ENCODE measurements around the gene RBBP8NL. TPM values are rescaled to one million over a fixed set of nuclear protein-coding genes. Genes with fewer than 3 reads are reported as not detected.

Gene RBBP8NL
- total and polyA plus RNA-seq, 2 of the 8 experiments (the other 6 are each of a cell fraction or from before 2014, with no cell fraction given) = 0.43 to 0.48 TPM

DNA sequence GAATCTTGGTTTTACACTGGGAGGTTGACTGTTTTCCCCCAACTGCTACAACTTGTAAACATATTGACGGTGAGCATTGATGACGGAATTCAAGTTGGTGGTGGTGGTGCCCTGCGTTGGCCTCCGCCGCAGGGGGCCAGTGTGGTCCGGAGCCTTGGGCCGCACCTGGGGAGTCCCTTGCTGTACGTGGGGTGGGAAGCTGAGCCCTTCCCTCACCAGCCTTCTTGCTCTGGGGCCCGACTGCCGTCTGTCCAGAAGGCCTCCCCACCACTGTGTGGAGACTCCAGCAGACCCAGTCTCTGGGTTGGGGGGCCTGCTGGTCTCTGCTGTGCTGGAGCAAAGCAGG lies 37.1 kb upstream of the RBBP8NL start:
- no peaks in the 10 kb centered on the region for H3K23me2 ChIP-seq (ENCODE audit: low read depth, low read length)
- TF ChIP-seq EZH2 (IDR thresholded peaks at IDR 0.05; ENCODE audit: low read depth, low read length, severe bottlenecking) (no peak), POLR2A (IDR thresholded peaks at IDR 0.05; ENCODE audit: control extremely low read depth in 1 of 2, low read depth in 2 of 2, low read length in 2 of 2) (no peak), YY1 (IDR thresholded peaks at IDR 0.05; ENCODE audit: low read depth, low read length) (no peak), BRCA1 (IDR thresholded peaks at IDR 0.05; ENCODE audit: low read depth, low read length) (no peak), KDM5A (IDR thresholded peaks at IDR 0.05; ENCODE audit: low read length) (no peak), CHD2 (IDR thresholded peaks at IDR 0.05; ENCODE audit: low read length) (no peak), ASH2L (IDR thresholded peaks at IDR 0.05; ENCODE audit: low read length) (no peak), TAF7 (optimal IDR thresholded peaks at IDR 0.05; ENCODE audit: borderline replicate concordance, low read depth, low read length) (no peak), CTBP2 (IDR thresholded peaks at IDR 0.05; ENCODE audit: borderline replicate concordance, insufficient read depth, insufficient read length, low read length) (no peak), PHF8 (conservative IDR thresholded peaks at IDR 0.05; ENCODE audit: low read depth, low read length) (no peak), JUND (IDR thresholded peaks at IDR 0.05; ENCODE audit: low read length) (no peak), NANOG (IDR thresholded peaks at IDR 0.05; ENCODE audit: insufficient read depth, low read depth, low read length, poor library complexity, severe bottlenecking) (no peak), ZNF274 (IDR thresholded peaks at IDR 0.05; ENCODE audit: borderline replicate concordance, extremely low read depth, low read length) (no peak), RNF2 (IDR thresholded peaks at IDR 0.05; ENCODE audit: borderline replicate concordance, low read depth, low read length, missing control alignments, poor library complexity, severe bottlenecking) (no peak), FOSL1 (IDR thresholded peaks at IDR 0.05; ENCODE audit: insufficient read depth, low read depth, low read length) (no peak)
- DNase-seq (ENCODE audit: low read depth in 1 of 2, low spot score in 2 of 2) = no peak
- H3K18ac ChIP-seq (ENCODE audit: extremely low read depth, low read length) = no peak overlapping the region
- no peak overlapping the region for H4K5ac ChIP-seq (ENCODE audit: insufficient read length, low read depth, low read length)
- no peak overlapping the region for H2BK120ac ChIP-seq (replicated peaks; ENCODE audit: low read depth, low read length)
- H3K79me2 ChIP-seq (ENCODE audit: control insufficient read depth in 1 of 2, insufficient read depth in 2 of 2, low read length in 2 of 2) = no peaks in the 10 kb centered on the region
- no peak overlapping the region for H2AFZ ChIP-seq (ENCODE audit: low read length)
- H3K23ac ChIP-seq (ENCODE audit: insufficient read length) = no peak overlapping the region
- no peak for FAIRE-seq
- H2AK5ac ChIP-seq (ENCODE audit: low read depth, low read length) = no peak overlapping the region
- H3K4me3 ChIP-seq (ENCODE audit: extremely low read depth in 1 of 4, insufficient read depth in 2 of 4, low read depth in 3 of 4, low read length in 4 of 4) = no peak overlapping the region
- H3K79me1 ChIP-seq (ENCODE audit: low read depth, low read length) = no peaks in the 10 kb centered on the region
- H2BK15ac ChIP-seq (ENCODE audit: low read length) = no peak overlapping the region
- H4K8ac ChIP-seq (ENCODE audit: extremely low read depth, insufficient read depth, low read length) = peak overlapping the region; percentile 51; the same call in 1 of the 2 replicates
- H3K27ac ChIP-seq (ENCODE audit: low read depth, low read length) = no peak overlapping the region
- H3K4ac ChIP-seq (replicated peaks; ENCODE audit: insufficient read length, low read depth, low read length) = no peak overlapping the region
- no peak overlapping the region for H3K4me2 ChIP-seq (ENCODE audit: insufficient read depth in 1 of 2, low read depth in 2 of 2, low read length in 2 of 2)
- H3K4me1 ChIP-seq (replicated peaks in 1 of 4; ENCODE audit: control insufficient read depth in 3 of 4, insufficient read depth in 4 of 4, low read length in 3 of 4) = no peaks in the 10 kb centered on the region
- WGBS, 2 experiments (ENCODE audit: extremely low coverage in 1 of 2, insufficient coverage in 1 of 2, insufficient read length in 1 of 2, insufficient replicate concordance in 2 of 2, low coverage in 1 of 2, low lambda C conversion rate in 2 of 2, missing lambda C conversion rate in 1 of 2) = 91% methylated on average over 10 of the region's 10 CpGs; no CpG with 5 or more reads in 1 of the 2 experiments
- peaks cover 0 to 5% of the 10 kb centered on the region in 2 experiments for H4K20me1 ChIP-seq (replicated peaks in 1 of 2; ENCODE audit: control insufficient read depth in 1 of 2, insufficient read depth in 2 of 2, low read length in 2 of 2)
- H3K9me3 ChIP-seq (ENCODE audit: insufficient read depth in 2 of 2, low read depth in 1 of 2, low read length in 1 of 2) = no peaks in the 10 kb centered on the region
- H3K27me3 ChIP-seq (replicated peaks in 1 of 4; ENCODE audit: control insufficient read depth in 3 of 4, extremely low read depth in 1 of 4, insufficient read depth in 3 of 4, low read length in 3 of 4) = no peaks in the 10 kb centered on the region
- no peak overlapping the region for H2BK20ac ChIP-seq (ENCODE audit: low read length)
- no peak overlapping the region for H3K14ac ChIP-seq (ENCODE audit: insufficient read length)
- H4K91ac ChIP-seq (replicated peaks; ENCODE audit: insufficient read length, low read length) = no peak overlapping the region
- ChIA-PET CTCF (ENCODE audit: partially characterized antibody) (interaction anchor here (1.0 kb wide), 1 partner anchor 44 kb away, joined by 3 read pairs; no protein-coding TSS in a partner anchor), POLR2A (ENCODE audit: partially characterized antibody) (no interaction called here)
- H3K9ac ChIP-seq (replicated peaks in 1 of 4; ENCODE audit: extremely low read depth in 1 of 4, low read depth in 3 of 4, low read length in 3 of 4) = no peak overlapping the region
- H2BK12ac ChIP-seq (ENCODE audit: low read depth, low read length) = no peak overlapping the region
- H3K36me3 ChIP-seq (ENCODE audit: control insufficient read depth in 2 of 4, insufficient read depth in 4 of 4, low read length in 3 of 4) = no peaks in the 10 kb centered on the region
- no peak overlapping the region for H3K56ac ChIP-seq (replicated peaks; ENCODE audit: insufficient read length, low read depth, low read length)
- H2BK5ac ChIP-seq (ENCODE audit: low read depth, low read length) = no peak overlapping the region

Measured in H1 (cell line).